RCC 7860 (cell line): Measurements from ENCODE around the gene PI16.
A peak's percentile ranks its signal among the peaks of the same experiment; 100 is the strongest.

ENCODE experiments used
- DNase-seq: peaks from one replicate; pipeline ENCODE4 v3.0.0-alpha.2; 2015; ENCODE audit warnings: low spot score
- FAIRE-seq: peaks from 2 replicates; lab custom pipeline; 2012; peaks lifted over from hg19 to GRCh38; lab: Jason Lieb, UNC

Gene PI16

GRCh38 chr6:36997811-36998722, 43.5 kb downstream of the PI16 start:
- FAIRE-seq: no peak
- DNase-seq: no peak

- FAIRE-seq (no peak), DNase-seq (no peak)
These were observed 44.1 kb downstream of the PI16 start for GRCh38 chr6:36998723-36999038.

GRCh38 chr6:36999061-36999750, 44.7 kb downstream of the PI16 start:
- FAIRE-seq: no peak
- peak; percentile 10 for DNase-seq

GRCh38 chr6:36999751-37000125, 45.2 kb downstream of the PI16 start:
- DNase-seq (no peak), FAIRE-seq (no peak)

- no peak for DNase-seq
- FAIRE-seq: no peak
These were observed 49.8 kb downstream of the PI16 start for GRCh38 chr6:37004044-37004980.

- no peak for FAIRE-seq
- DNase-seq: no peak
These were observed 50.7 kb downstream of the PI16 start, which contains the start of gene FGD2 for GRCh38 chr6:37005061-37005810. FGD2 (plus strand) TSS chr6:37005655; CDS start chr6:37005818, 163 bp downstream.

GRCh38 chr6:37005827-37006567, 51.5 kb downstream of the PI16 start:
- FAIRE-seq: no peak
- no peak for DNase-seq

GRCh38 chr6:37006793-37007339, 52.3 kb downstream of the PI16 start:
- FAIRE-seq (no peak), DNase-seq (peak; percentile 62)

GRCh38 chr6:37007340-37008043, 53.0 kb downstream of the PI16 start:
- no peak for FAIRE-seq
- no peak for DNase-seq

- DNase-seq: no peak
- no peak for FAIRE-seq
These were observed 54.2 kb downstream of the PI16 start for GRCh38 chr6:37008484-37009465.

- DNase-seq (no peak), FAIRE-seq (no peak)
These were observed 55.9 kb downstream of the PI16 start for GRCh38 chr6:37010402-37010892.

- DNase-seq: no peak
- FAIRE-seq: no peak
These were observed 57.3 kb downstream of the PI16 start for GRCh38 chr6:37011656-37012378.

- FAIRE-seq: no peak
- DNase-seq: no peak
These were observed 59.3 kb downstream of the PI16 start for GRCh38 chr6:37013516-37014491.
